Gastroesophageal sphincter (tissue), 3 donors: ENCODE measurements around the gene KIF16B.

ENCODE experiments used
- EP300 ChIP-seq: sonication (generic); formaldehyde crosslinking; IDR thresholded peaks from one replicate; pipeline ENCODE4 v1.6.1; 2017; ENCODE audit warnings: antibody characterized with exemption, mild to moderate bottlenecking
- POLR2A ChIP-seq, 2 donors: fragments of 450-650 bp; IDR thresholded peaks; one replicate each; pipeline ENCODE4 v1.6.1; 2017; ENCODE audit warnings: antibody characterized with exemption in 2 of 2, mild to moderate bottlenecking in 2 of 2, moderate library complexity in 1 of 2
- POLR2AphosphoS5 ChIP-seq: sonication (generic); formaldehyde crosslinking; IDR thresholded peaks from one replicate; pipeline ENCODE4 v1.6.1; 2017; ENCODE audit warnings: antibody characterized with exemption
- TF ChIP-seq, protein P1 (sequence below), 4 experiments: fragments of 200-600 bp in 2 of 4; fragments of 450-650 bp in 2 of 4; sonication (generic) in 1 of 4; IDR thresholded peaks; one replicate each; pipeline ENCODE4 v1.5.1; 2017 to 2019; ENCODE audit warnings: antibody characterized with exemption in 4 of 4, mild to moderate bottlenecking in 2 of 4, moderate library complexity in 2 of 4

DNA sequence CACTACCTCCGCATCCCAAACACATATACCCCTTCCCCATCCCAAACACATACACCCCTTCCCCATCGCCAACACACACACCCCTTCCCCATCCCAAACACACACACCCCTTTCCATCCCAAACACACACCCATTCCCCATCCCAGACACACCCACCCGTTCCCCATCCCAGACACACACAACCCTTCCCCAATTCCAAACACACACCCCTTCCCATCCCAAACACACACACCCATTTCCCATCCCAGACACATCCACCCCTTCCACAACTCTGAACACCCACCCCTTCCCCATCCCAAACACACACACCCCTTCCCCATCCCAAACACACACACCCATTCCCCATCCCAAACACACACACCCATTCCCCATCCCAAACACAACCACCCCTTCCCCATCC lies 314.5 kb downstream of the KIF16B start:
- TF ChIP-seq, protein P1, sequence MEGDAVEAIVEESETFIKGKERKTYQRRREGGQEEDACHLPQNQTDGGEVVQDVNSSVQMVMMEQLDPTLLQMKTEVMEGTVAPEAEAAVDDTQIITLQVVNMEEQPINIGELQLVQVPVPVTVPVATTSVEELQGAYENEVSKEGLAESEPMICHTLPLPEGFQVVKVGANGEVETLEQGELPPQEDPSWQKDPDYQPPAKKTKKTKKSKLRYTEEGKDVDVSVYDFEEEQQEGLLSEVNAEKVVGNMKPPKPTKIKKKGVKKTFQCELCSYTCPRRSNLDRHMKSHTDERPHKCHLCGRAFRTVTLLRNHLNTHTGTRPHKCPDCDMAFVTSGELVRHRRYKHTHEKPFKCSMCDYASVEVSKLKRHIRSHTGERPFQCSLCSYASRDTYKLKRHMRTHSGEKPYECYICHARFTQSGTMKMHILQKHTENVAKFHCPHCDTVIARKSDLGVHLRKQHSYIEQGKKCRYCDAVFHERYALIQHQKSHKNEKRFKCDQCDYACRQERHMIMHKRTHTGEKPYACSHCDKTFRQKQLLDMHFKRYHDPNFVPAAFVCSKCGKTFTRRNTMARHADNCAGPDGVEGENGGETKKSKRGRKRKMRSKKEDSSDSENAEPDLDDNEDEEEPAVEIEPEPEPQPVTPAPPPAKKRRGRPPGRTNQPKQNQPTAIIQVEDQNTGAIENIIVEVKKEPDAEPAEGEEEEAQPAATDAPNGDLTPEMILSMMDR (IDR thresholded peaks at IDR 0.05) = no peak
- no peak for TF ChIP-seq POLR2A (IDR thresholded peaks at IDR 0.05)
- TF ChIP-seq EP300 = no peak
- no peak for TF ChIP-seq POLR2AphosphoS5
